ENCODE results near the gene LRRN3.

LRRN3 gene

DNA sequence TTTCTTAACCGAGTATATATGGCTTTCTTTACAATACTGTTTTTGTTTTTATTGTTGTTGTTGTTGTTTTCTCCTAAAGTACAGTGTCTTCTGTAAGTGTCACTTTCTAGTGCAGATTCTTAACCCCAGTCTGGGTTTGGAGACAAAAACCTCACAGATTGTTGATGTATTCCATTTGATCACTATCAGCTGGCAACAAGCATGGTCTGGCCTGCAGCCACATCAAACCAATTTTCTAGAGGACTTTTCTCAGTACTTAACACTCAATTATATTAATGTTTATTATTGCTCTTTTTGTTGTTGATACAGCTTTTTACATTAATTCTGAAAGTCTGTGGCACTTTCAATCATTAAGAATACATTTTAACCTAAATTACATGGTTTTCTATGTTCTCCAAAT lies 17.1 kb downstream of the LRRN3 start:
- no peak for DNase-seq

DNA sequence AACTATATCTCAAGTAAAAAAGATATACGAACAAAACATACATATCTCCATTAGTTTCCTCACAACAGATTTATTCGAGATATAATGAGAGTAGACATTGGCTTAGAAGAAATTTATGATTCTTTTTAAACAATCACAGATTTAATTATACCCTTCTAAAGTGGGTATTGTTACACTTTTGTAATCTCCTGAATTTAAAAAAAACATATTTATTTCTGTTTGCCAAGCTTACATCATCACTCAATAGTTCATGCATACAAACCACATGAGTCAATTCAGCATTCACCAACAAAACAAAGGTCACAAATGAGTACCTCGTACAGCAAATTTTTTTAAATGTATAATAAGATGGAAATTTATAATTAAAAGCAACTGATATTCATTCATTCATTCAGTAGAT lies 17.6 kb downstream of the LRRN3 start:
- DNase-seq: no peak

DNA sequence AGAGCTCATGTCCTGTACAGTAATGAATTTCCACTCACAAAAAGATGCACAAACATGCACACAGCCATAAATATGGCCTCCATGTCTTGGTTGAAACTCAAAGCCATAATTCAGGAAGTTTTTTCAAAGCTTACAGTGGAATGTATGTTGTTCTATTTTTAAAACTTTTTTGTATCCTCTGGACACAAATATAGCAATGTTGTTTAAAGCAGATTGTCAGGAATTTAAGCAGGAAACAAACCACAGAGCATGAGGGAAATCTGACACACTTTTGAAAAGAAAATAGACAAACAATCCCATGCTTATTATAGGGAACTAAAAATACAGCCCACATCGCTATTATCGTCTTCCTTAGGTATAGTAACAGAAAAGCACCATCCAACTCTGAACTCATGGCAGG lies 21.5 kb downstream of the LRRN3 start:
- no peak for DNase-seq

DNA sequence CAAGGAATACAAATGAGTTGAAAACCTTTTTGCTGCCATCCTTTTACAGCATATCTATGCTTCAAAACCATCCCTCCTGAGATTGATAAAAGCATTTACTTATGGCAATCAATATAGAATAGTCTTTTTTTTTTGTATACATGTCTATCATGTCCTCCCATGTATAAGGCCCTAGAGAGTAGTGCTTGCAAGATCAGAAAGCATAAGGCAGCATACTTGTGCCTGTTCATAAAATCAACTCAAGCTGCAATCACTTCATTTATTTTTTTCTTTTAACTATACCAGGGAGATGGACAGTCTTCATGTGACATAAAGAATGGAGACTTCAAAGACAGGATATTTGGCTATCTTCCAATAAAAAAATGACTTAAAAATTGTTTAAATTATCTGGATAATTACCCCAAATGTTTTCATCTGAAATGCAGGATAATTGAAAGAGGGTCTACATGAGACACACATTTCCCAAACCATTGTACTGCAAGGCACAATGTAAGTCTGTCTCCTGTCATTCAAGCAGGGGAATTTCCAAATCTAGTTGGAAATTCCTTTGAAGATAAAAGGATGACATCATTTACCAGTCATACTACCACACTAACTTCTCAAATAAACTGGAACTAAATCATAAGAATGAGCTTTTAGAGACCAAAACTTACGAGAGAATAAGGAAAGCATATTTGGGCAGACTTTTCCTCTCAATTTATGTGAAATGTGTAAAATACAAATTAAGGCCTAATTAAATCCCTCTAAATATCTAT lies 22.5 kb downstream of the LRRN3 start:
- no peak for DNase-seq

DNA sequence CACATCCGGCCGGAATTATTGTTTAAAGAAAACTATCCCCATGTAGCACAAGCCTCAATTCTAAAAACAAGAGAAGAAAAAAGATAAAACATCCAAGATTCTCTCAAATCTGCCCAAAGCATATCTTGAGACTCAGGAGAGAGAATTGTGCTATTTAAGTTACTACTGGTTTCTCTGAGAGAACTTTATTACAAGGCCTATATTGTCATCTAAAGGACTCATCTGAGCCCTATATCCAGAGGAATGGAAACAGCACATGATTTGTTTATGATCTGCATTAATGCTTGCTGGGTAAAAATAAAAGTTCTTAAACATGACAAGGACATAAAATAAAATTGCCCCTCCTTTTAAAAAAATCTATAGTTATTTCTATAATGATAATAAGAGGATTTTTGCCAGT lies 25.0 kb downstream of the LRRN3 start:
- no peak for DNase-seq

DNA sequence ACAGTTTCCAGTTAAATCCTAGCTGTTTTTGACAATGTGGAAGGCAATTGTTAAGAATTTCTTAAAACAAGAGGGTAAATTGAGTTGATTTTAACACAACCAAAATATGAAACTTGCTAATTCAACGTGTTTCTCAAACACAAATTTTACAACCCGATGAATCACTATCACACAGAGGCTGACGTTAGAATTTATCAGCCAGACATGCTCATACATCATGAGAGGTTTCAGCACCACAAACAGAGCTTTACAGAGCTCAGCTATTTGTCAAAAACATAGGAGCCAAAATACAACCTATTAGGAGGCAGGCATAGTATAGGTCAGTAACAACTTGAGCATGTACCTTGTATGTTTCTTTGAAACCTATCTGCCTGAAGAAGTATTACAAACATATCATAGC lies 36.1 kb downstream of the LRRN3 start:
- no peak for DNase-seq

DNA sequence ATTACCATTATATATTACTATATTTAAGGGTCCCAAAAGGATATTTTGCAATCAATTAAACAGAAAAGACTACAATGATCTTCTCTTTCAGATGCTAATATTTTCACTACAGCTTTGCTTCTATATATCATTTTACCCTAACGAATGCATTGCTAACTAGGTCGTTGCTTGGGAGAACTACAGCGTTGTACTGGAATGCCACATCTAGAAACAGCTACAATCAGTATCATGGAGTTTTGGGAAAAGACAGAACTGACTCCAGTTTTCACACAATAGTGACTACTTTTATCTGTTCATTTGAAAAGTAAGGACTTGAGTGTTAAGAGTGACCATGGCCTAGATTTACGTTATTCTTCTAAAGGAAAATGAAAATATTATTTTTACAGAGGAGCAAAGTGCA lies 38.5 kb downstream of the LRRN3 start:
- no peak for DNase-seq

DNA sequence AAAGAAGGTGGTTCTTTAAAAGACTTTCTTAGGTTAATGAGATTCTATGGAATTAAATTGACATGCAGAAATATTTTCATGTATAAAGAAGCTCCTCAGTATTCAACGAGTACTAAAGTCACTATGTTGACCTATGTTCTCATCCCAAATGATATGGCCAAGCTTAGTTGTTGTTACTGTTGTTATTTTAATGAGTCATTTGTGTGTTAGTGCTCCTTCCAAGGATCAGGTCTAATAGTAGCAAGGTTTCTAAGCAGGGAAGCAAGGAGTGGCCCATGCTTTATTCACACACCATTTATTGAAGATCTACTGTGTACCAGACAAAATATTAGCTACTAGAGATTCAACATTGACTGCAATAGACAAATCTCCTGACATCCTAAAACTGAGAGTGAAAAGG lies 41.9 kb downstream of the LRRN3 start:
- DNase-seq: no peak

DNA sequence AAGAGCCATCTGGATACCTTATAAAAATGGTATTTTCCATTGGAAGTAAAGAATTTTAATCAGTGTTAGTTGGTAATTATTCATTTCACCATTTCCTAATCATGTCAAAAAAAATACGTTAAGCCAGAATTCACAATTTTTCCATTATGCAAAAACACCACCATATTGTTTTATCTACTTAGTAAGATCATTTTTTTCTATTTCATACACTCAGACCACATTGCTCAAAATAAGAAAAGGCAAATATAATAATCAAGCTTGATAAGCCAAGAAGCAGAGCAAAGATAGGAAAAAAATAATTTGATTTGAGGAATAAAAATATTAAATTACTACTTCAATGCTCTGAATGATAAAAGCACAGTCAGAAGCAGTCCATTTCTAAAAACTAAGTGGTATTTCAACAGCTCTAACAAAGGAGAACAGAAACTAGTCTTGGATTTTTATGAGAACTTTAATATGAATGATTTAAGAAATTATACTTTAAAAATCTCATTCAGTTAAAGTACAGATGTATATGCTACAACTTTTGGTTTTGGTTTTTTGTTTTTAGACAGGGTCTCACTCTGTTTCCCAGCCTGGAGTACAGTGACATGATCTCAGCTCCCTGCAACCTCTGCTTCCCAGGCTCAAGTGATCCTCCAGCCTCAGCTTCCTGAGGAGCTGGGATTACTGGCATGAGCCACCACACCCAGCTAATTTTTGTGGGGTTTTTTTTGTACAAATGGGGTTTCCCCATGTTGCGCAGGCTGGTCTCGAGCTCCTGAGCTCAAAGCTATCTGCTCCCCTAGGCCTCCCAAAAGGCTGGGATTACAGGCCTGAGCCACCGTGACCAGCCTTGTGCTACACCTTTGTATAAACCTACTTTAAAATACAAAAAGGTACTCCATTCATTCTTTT lies 46.6 kb downstream of the LRRN3 start:
- DNase-seq: no peak

DNA sequence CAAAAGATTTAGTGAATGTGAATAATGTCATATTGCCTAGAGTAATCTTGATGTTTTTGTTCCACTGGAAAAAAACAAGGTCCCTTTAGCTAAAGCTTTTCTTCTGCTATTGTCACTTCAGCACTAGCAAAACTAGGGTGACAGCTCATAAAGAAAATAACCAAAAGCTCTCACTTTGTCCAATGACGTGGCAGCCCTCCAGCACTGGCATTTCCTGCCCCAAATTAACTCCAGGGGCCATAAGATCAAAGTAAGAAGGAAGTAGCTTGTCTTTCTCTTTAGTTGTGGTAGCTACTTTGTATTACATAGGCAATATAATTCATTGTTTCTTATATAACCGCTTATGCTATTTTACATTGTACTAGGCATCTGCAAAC lies 47.3 kb downstream of the LRRN3 start:
- no peak for DNase-seq

DNA sequence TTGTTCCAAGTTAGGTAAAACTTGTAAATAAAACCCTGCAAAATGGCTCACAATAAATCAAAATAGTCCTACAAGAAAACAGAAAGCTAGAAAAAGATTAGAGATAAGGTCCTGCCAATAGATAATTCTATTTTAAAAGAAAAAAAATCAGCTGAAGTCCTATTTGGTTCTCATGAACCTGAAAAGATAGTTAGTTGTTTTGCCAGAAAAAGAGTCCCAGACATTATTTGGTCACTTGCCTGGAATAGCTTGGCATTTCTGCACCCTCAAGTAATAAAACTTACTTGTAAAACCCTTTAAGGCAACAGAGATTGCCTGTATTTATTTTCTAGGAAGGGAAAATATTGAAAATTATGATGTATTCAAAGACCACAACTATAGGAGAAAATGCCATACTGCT lies 47.7 kb downstream of the LRRN3 start:
- no peak for DNase-seq

DNA sequence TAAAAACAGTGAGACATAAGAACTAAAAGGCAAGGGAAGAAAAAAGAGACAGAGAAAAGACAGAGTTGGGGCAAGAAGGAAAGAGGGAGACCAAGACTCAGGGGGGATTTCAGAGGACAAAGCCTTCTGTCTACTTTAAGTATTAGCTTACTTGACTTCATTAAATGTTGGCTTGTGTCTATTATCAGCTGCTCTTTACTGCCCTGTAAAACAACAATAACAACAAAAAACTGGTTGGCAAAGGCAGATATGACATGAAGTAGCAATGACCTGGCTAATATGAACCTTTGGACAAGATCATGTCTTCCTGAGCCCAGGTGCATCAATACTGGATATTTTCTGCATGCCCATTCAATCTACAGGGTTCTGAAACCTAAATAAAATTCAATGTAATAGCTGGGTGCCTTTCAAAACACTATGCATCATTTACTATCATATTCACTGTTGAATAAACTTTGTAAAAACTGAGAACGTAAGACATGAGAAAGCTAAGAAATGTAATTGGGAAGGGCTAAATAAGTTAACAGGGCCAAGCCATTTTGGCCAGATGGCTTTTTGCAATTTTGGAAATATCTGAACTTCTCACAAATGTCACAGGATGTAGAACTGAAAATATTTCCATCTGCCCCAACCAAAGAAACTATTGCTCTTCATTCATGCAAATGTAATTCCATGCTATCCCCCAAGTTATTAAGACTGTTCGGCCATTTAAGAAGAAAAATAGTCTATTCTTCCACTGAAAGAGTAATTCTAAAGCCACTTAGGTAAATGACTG lies 49.4 kb downstream of the LRRN3 start:
- no peak for DNase-seq

DNA sequence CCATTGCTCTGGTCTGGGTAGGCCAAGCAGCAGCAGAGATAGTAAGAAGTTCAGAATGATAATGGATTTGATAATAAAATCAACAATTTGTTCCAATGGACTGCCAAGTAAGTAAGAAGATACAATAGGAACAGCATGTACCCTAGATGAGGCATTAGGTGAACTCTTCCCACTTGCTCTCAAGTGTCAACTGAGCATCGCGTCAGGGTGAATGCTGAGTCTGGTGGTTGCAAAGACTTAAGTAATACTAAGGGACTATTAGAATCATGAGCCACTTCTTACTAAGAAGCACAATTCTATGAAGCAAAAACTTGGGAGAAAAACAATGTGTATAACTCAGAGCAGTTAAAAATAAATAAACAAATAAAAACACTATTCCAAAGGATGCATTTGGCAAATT lies 54.5 kb downstream of the LRRN3 start:
- DNase-seq: no peak

DNA sequence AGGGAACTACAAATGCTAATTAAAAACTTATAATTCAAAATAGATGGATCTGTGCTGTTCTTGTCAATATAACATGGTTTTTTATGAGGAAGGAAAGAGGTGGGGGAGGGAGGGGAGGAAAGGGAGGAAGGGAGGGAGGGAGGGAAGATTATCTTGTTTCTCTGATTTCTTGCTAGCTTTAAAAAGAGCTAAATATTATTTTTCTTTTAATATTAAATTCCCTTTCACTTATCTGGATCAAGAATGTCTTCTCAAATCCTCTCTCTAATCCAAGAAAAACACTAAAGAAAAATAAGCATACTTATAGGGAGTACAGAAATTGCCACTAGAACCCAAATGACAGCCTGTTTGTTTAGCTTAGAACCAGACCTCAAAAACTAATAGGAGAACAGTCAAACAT lies 55.2 kb downstream of the LRRN3 start:
- no peak for DNase-seq

DNA sequence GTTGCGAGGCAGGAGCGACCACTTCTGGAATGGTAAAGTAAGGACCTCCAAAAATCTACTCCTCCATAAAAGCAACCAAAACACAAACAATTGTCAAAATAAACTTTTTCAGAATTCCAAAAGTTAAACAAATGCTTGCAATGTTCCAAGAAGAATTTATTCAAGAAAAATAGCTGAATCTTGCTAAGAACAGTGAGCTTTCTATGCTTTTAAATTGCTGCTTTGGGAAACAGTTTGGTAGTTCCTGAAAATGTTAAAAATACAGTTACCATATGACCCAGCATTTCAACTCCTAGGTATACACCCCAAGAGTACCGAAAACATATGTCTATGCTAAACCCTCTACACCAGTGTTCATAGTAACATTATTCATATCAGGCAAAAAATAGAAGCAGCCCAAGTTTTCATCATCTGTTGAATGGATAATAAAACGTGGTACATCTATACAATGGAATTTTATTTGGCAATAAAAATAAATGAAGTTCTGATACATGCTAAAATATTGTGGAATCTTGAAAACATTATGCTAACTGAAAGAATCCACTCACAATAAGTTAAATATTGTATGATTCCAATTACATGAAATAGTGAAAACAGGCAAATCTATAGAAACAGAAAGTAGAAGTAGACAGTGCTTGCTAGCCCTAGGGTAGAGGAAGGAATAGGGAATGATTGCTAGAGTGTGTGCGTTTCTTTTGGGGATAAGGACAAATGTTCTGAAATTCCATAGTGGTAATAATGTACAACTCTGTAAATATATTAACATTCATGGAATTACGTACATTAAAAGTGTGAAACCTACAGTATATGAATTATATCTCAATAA lies 57.0 kb downstream of the LRRN3 start:
- no peak for DNase-seq

DNA sequence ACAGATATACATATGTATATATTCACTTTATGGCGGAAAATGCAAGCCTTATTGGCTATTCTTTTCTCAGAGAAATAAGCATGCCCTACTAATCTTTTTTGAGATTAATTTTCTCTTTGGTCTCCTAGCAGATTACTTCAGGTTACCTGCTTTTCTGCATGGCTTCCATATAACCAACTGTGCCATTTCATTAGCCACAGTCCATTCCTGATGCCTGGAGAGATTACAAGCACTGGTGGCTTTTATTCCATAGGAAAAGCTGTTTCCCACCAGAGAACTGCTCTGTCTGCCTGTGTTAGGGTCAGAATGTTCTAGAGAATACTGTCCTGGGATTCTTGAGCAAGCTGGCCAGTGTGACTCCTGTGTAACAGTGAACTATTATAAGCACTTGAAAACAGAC lies 59.8 kb downstream of the LRRN3 start:
- no peak for DNase-seq

DNA sequence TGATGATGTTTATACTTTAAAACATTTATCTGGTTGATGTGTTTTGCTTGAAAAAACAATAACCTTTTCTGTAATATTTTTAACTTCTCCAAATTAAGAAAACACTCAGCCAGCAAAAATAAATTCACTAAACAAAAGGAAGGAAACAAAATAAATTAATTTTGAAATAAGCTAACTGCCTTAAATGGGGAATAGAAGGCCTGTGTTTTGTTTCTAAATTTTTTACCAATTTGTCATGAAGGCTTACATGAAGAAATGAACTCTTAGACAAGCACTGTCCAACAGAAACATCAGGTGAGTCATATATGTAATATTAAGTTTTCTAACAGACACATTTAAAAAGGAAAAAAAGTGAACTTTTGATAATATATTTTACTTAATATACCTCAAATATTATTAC lies 68.5 kb downstream of the LRRN3 start:
- no peak for DNase-seq

DNA sequence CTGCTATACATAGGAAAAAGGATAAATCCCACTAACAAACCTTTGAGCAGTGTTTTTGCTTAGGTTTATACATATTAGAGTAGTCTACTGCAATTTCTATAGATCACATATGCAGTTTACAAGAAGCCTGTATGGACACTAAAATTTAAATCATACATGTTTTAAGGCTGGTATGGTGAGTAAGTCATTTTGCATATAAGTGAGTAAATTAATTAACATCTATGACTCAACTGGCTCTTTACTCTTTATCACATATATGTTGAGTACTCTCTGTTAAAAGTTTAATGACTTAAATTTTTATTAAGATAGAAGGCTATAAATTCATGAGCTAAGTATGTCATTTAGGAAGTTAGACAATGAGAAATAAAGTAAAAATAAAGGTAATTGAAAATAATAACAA lies 69.4 kb downstream of the LRRN3 start:
- DNase-seq: no peak

DNA sequence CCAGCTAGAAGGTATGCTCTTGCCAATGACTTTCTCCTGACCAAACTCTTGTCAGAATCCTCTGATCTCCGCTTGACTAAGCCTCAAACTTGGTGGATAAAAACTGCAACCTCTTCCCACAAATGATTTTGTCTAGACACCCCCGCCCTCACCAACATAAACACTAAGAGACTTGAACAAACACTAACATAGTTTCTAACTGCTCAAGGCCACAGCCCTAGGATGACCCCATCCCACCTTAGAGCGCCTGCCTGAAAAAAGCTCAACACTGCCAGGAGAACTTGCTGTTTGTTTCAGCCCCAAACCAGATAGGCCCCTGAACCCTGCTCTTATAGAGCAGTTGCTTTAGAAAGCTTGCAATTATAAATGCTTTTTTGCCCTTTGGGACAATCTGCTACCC lies 71.8 kb downstream of the LRRN3 start:
- DNase-seq: no peak

DNA sequence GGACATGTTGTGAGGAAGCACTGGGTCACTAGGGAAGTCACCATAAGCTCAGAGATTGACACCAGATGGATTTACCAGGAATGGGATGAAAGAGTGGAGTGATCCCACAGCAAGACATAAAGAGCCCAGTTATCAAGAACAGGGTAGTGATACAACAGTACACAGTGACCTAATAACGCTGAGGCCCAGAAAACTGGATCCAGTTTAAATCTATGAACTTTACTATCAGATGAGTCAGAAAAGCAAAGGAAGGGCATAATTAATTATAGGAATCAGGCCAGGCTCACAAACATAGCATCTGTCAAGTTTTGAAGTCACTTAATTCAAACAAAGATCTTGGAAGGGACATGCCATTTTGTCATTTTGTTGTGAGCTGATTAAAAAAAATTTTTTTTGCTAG lies 73.5 kb downstream of the LRRN3 start:
- DNase-seq: peak; percentile 56

DNA sequence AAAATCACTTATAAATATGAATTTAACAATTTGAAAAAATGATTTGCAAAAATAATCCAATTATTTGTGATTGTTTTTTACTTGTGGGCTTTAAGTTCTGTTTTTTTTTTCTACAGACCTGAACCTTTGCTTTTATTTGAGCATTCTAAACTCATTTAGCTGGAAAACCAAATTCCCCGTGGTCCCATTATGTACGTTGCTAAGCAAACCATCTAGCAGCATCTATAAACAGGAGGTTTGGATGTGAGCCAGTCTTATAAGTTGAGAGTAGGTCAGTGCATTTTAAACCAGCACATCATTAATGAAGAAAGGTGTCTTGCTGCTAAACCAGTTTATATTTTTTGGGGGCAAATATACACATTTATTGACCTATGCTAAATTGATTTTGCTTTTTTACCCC lies 77.3 kb downstream of the LRRN3 start:
- DNase-seq: peak; percentile 76

DNA sequence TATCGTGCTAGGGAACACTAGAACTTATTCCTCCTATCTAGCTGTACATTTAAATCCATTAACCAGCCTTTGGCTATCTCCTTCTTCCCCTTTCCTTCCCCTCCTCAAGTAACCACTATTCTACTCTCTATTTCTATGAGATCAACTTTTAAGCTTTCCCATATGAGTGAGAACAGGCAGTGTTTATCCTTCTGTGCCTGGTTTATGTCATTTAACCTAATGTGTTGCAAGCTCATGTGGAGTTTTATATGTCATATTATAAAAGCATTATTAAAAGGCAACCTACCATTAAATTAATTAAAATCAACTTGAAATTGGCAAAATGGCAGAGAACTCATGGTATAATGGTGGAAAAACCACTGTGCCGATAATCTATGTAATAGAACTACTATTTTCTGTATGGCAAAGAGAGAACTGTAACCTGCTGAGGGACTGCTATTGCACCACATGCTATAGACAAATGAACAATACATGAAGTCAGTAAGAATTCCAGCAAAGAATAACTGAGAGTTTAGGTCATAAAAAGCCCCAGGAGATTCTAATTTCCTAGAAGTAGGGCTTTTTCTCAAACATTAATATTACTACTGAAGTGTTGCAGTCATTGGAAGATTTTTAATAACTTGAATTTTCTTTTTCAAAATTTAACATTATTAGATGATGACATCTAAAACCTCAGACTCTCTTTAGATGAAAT lies 81.8 kb downstream of the LRRN3 start:
- DNase-seq: no peak
